Measurements from ENCODE around the gene C17orf113.

DNA sequence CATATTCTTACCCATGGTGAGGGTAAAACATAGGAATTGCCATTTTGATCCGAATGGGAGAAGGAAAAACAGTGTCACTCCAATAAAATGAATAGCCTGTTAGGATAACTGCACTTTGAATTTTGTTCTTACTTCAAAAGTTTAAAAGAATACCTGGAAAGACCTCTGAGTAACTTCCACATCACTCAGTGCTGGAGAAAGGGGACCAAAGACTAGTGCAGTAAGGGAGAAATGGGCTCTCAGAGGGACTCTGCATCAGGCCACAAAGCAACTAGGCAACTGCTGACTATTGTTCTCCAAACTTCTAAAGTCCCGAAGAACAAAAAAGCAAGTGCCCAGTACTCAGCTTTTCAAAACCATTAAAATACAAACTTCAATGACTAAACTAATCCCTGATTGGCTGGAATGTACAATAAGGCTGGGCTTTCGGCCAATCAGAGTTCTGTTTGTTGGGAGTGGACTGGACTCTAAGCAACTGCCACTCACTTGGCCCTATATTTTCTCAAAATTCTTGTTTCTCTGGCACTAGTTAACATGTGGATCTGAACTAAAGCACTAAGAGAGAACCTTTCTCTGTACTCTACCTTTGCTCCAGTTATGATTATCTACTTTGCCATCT is 39.4 kb downstream of the C17orf113 start:
- TF ChIP-seq, protein P1, sequence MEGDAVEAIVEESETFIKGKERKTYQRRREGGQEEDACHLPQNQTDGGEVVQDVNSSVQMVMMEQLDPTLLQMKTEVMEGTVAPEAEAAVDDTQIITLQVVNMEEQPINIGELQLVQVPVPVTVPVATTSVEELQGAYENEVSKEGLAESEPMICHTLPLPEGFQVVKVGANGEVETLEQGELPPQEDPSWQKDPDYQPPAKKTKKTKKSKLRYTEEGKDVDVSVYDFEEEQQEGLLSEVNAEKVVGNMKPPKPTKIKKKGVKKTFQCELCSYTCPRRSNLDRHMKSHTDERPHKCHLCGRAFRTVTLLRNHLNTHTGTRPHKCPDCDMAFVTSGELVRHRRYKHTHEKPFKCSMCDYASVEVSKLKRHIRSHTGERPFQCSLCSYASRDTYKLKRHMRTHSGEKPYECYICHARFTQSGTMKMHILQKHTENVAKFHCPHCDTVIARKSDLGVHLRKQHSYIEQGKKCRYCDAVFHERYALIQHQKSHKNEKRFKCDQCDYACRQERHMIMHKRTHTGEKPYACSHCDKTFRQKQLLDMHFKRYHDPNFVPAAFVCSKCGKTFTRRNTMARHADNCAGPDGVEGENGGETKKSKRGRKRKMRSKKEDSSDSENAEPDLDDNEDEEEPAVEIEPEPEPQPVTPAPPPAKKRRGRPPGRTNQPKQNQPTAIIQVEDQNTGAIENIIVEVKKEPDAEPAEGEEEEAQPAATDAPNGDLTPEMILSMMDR (IDR thresholded peaks at IDR 0.05) = no peak
- TF ChIP-seq POLR2AphosphoS5 (IDR thresholded peaks at IDR 0.05) = no peak
- TF ChIP-seq POLR2A (IDR thresholded peaks at IDR 0.05) = no peak
- no peak for TF ChIP-seq EP300 (IDR thresholded peaks at IDR 0.05)
